K562 (cell line): ENCODE measurements around the gene CD68. TPM values are rescaled to one million over a fixed set of nuclear protein-coding genes. Genes with fewer than 3 reads are reported as not detected.

ENCODE experiments used
- ATAC-seq: fragments of 200-7000 bp; cut with Tn5 transposase; 3 replicates; pipeline ENCODE4 v1.9.1; 2020; ENCODE audit warnings: moderate library complexity
- BruUV-seq: library from RNA; stranded (reverse); fragments of 400-500 nt; replicated peaks from 2 replicates; lab custom pipeline; 2021; lab: Mats Ljungman, UMichigan
- CTCF ChIA-PET: fragments of 300-600 bp; formaldehyde crosslinking; extraction: SDS; loops from one replicate; lab custom pipeline; 2021; ENCODE audit warnings: low intra/inter-chr PET ratio; lab: Yijun Ruan, JAX
- POLR2A ChIA-PET: fragments of 300-600, 350-650 bp; sonication (Branson Sonifier 250); formaldehyde crosslinking; extraction: SDS; loops from one replicate; lab custom pipeline; 2021; ENCODE audit warnings: antibody characterized with exemption, inconsistent platforms; lab: Yijun Ruan, JAX
- DNase-seq, 4 experiments: peaks; one replicate each; pipeline versions ENCODE4 v3.0.0 to v3.0.0-alpha.2; 2011 to 2018; ENCODE audit warnings: low spot score in 3 of 4, mixed read lengths in 3 of 4; ENCODE audit errors: extremely low read depth in 1 of 4
- FAIRE-seq: peaks from 2 replicates; lab custom pipeline; 2011; peaks lifted over from hg19 to GRCh38; lab: Jason Lieb, UNC
- H2AFZ ChIP-seq: 2 replicates; pipeline ENCODE4 v1.6.0; 2011; ENCODE audit warnings: low read depth, low read length, control low read depth, inconsistent platforms
- H3K27ac ChIP-seq: fragments of 200-600 bp; 3 replicates; pipeline ENCODE4 v1.8.0; 2011; ENCODE audit warnings: low read depth, mild to moderate bottlenecking, control low read depth, inconsistent platforms, low read length, moderate library complexity, mixed read lengths; ENCODE audit errors: extremely low read depth
- H3K27me3 ChIP-seq, 2 experiments: fragments of 300-600 bp in 1 of 2; 2 replicates in 1 of 2; 3 replicates in 1 of 2; pipeline versions ENCODE4 v1.6.0 to v1.8.0; 2011; ENCODE audit warnings: inconsistent platforms in 2 of 2, low read length in 2 of 2, mild to moderate bottlenecking in 1 of 2, mixed read lengths in 1 of 2, moderate library complexity in 1 of 2; ENCODE audit not compliant: control insufficient read depth in 2 of 2, insufficient read depth in 2 of 2
- H3K36me3 ChIP-seq: fragments of 300-600 bp; 3 replicates; pipeline ENCODE4 v1.8.0; 2011; ENCODE audit warnings: mild to moderate bottlenecking, low read length, inconsistent platforms; ENCODE audit not compliant: control insufficient read depth, insufficient read depth
- H3K4me1 ChIP-seq, 2 experiments: fragments of 200-600 bp in 1 of 2; replicated peaks in 1 of 2; 2 replicates in 1 of 2; 3 replicates in 1 of 2; pipeline versions ENCODE4 v1.5.1 to v1.8.0; 2011; ENCODE audit warnings: inconsistent platforms in 2 of 2, low read length in 2 of 2, mild to moderate bottlenecking in 1 of 2, mixed read lengths in 1 of 2, moderate library complexity in 1 of 2; ENCODE audit not compliant: control insufficient read depth in 2 of 2, insufficient read depth in 2 of 2
- H3K4me2 ChIP-seq: 2 replicates; pipeline ENCODE4 v1.6.1; 2011; ENCODE audit warnings: low read length, control low read depth, inconsistent platforms, mixed read lengths; ENCODE audit not compliant: insufficient read depth
- H3K4me3 ChIP-seq: fragments of 200-600 bp; sonication (generic), shearing (Covaris generic); 2 replicates; pipeline ENCODE4 v1.5.1; 2016; ENCODE audit warnings: control low read depth, inconsistent platforms
- H3K79me2 ChIP-seq: fragments of 200-600 bp; 3 replicates; pipeline ENCODE4 v1.8.0; 2011; ENCODE audit warnings: low read length, inconsistent platforms; ENCODE audit not compliant: control insufficient read depth, insufficient read depth
- H3K9ac ChIP-seq, 2 experiments: 2 replicates each; pipeline versions ENCODE4 v1.6.0 to v1.6.1; 2011; ENCODE audit warnings: low read depth in 2 of 2, low read length in 2 of 2, control low read depth in 1 of 2, inconsistent platforms in 1 of 2, mild to moderate bottlenecking in 1 of 2, mixed read lengths in 1 of 2; ENCODE audit not compliant: insufficient read depth in 1 of 2
- H3K9me1 ChIP-seq: one replicate; pipeline ENCODE4 v1.6.0; 2011; ENCODE audit warnings: inconsistent platforms, mild to moderate bottlenecking, low read length, moderate library complexity; ENCODE audit not compliant: control insufficient read depth, insufficient read depth
- H3K9me3 ChIP-seq: replicated peaks from 2 replicates; pipeline ENCODE4 v1.5.1; 2011; ENCODE audit warnings: low read depth, low read length, inconsistent platforms; ENCODE audit not compliant: control insufficient read depth, insufficient read depth
- H4K20me1 ChIP-seq: replicated peaks from 2 replicates; pipeline ENCODE4 v1.6.1; 2011; ENCODE audit warnings: low read length, inconsistent platforms, mixed read lengths; ENCODE audit not compliant: control insufficient read depth, insufficient read depth
- AFF1 ChIP-seq, 2 experiments: fragments of 450-650 bp; IDR thresholded peaks; 2 replicates each; pipeline ENCODE4 v1.6.1; 2018; ENCODE audit warnings: mild to moderate bottlenecking in 2 of 2, low read depth in 1 of 2; ENCODE audit not compliant: partially characterized antibody in 2 of 2
- ASH1L ChIP-seq: fragments of 450-650 bp; IDR thresholded peaks from 2 replicates; pipeline ENCODE4 v1.6.1; 2018; ENCODE audit warnings: borderline replicate concordance, mild to moderate bottlenecking, low read depth; ENCODE audit not compliant: partially characterized antibody
- ATF1 ChIP-seq, 2 experiments: fragments of 450-650 bp in 1 of 2; IDR thresholded peaks; 2 replicates each; pipeline ENCODE4 v1.6.1; 2016; ENCODE audit warnings: missing compliant biosample characterization in 1 of 2, missing genetic modification characterization in 1 of 2
- CTCF ChIP-seq, 3 experiments: IDR thresholded peaks in 2 of 3; conservative IDR thresholded peaks in 1 of 3; 2 replicates each; pipeline ENCODE4 v1.5.1; 2011 to 2012; ENCODE audit warnings: low read length in 3 of 3, mild to moderate bottlenecking in 3 of 3, control low read depth in 2 of 3, improper control_type of control experiment in 1 of 3, inconsistent platforms in 1 of 3, low read depth in 1 of 3, mixed read lengths in 1 of 3, moderate library complexity in 1 of 3; ENCODE audit not compliant: insufficient read depth in 2 of 3
- KAT7 ChIP-seq: sonication (generic); formaldehyde crosslinking; IDR thresholded peaks from 2 replicates; pipeline ENCODE4 v1.8.0; 2022; ENCODE audit warnings: missing genetic modification reagents, mild to moderate bottlenecking, borderline replicate concordance
- TFAP4 ChIP-seq: sonication (generic); formaldehyde crosslinking; IDR thresholded peaks from 2 replicates; pipeline ENCODE4 v1.8.0; 2022; ENCODE audit warnings: missing genetic modification reagents, mild to moderate bottlenecking, moderate library complexity, borderline replicate concordance
- ZFX ChIP-seq: sonication (generic); formaldehyde crosslinking; IDR thresholded peaks from 2 replicates; pipeline ENCODE4 v1.8.0; 2022; ENCODE audit warnings: mild to moderate bottlenecking, missing genetic modification reagents, moderate library complexity
- WGBS: fragments of 100-300 bp; shearing (Covaris generic); methylation state at CpG from one replicate; pipeline ENCODE4 v1.1.6; 2016; ENCODE audit warnings: low coverage, mixed read lengths; ENCODE audit not compliant: insufficient coverage; ENCODE audit errors: missing lambda C conversion rate; 5-methylcytosine and 5-hydroxymethylcytosine counted together
- in situ Hi-C: fragments of 300-500 bp; cut with MboI; formaldehyde crosslinking; loops from 4 replicates; pipeline ENCODE4 v1.15.0; 2018; ENCODE audit warnings: inconsistent platforms, mixed read lengths
- intact Hi-C: fragments of 100-400 bp; cut with micrococcal nuclease; formaldehyde crosslinking; loops from 2 replicates; pipeline ENCODE4 v1.14.2; 2022
- polyA plus RNA-seq, 8 experiments: library from polyadenylated mRNA; depleted of rRNA in 4 of 8; stranded (reverse) in 5 of 8; unstranded in 3 of 8; fragments of >200 nt; fragmentation: Nextera tagmentation in 2 of 8; fragmentation: Illumina TruSeq in 1 of 8; extraction: Ambion mirVana in 2 of 8; extraction: Trizol in 1 of 8; gene quantifications; 2 replicates each; pipeline versions ENCODE4 v1.2.1 to v1.2.3, GENCODE V29; 2011 to 2014; ENCODE audit warnings: inconsistent platforms in 1 of 8, missing spikeins in 1 of 8
- total RNA-seq, 7 experiments: library from RNA; depleted of rRNA in 6 of 7; stranded (reverse); fragments of >200 nt in 6 of 7; fragmentation: Illumina TruSeq in 2 of 7; extraction: Trizol in 2 of 7; gene quantifications; 2 replicates each; pipeline versions ENCODE4 v1.2.1 to v1.2.3, GENCODE V29; 2011 to 2021; ENCODE audit warnings: low replicate concordance in 1 of 7

The CD68 gene
- total and polyA plus RNA-seq, 9 of the 15 experiments (the other 6 are each of a cell fraction or from before 2014, with no cell fraction given): 28.2 to 89.8 (median 37.7) TPM

GRCh38 chr17:7560172-7561027 is 19.0 kb upstream of the CD68 start:
- H3K9me3 ChIP-seq: no peaks in the 10 kb centered on the region
- H3K4me1 ChIP-seq: peaks cover 10 to 52% of the 10 kb centered on the region in 2 experiments; a peak in 4 of 5 replicates
- WGBS: 25% methylated on average over 18 of the region's 22 CpGs
- H4K20me1 ChIP-seq: no peaks in the 10 kb centered on the region
- ATAC-seq (peak; percentile 82), DNase-seq (peak; percentile 51 to 75 (median 59)), FAIRE-seq (peak; percentile 69)
- H3K4me3 ChIP-seq: peak overlapping the region; percentile 76; the same call in 1 of the 2 replicates
- peak overlapping the region; percentile 98 for H3K4me2 ChIP-seq
- peaks cover 25% of the 10 kb centered on the region; the same call in 2 of the 3 replicates for H3K36me3 ChIP-seq
- peaks cover 33% of the 10 kb centered on the region for H3K79me2 ChIP-seq
- peak overlapping the region; percentile 51 for H2AFZ ChIP-seq
- peak overlapping the region; percentile 85 to 95 for H3K9ac ChIP-seq
- TF ChIP-seq AFF1 (IDR thresholded peaks at IDR 0.05; ENCODE audit: low read depth in 1 of 2, partially characterized antibody in 2 of 2): peak in 1 of 2 experiments; percentile 25
- peak; percentile 57; the same call in 1 of the 2 replicates for TF ChIP-seq KAT7
- no peak for TF ChIP-seq ASH1L
- TF ChIP-seq TFAP4: peak; percentile 29; the same call in 1 of the 2 replicates
- no peak for TF ChIP-seq ATF1 (CRISPR knock-in tag; IDR thresholded peaks at IDR 0.05)
- TF ChIP-seq ATF1 (tag; IDR thresholded peaks at IDR 0.05): no peak
- TF ChIP-seq ZFX (CRISPR knock-in tag): peak; percentile 59
- peak; percentile 66 to 73 (median 72) for TF ChIP-seq CTCF (IDR thresholded peaks at IDR 0.05 in 2 of 3, conservative IDR thresholded peaks at IDR 0.05 in 1 of 3; ENCODE audit: insufficient read depth in 2 of 3, low read depth in 1 of 3, low read length in 3 of 3)
- ChIA-PET POLR2A (interaction anchor here (0.5 to 1.5 kb wide), 16 partner anchors 10 to 230 kb away, joined by 3 to 9 read pairs (median 4); partner anchors contain the start of genes CD68, TP53 and WRAP53), CTCF (interaction anchor here (0.6 to 2.3 kb wide), 4 partner anchors 34 to 236 kb away, joined by 3 to 16 read pairs (median 6); no protein-coding TSS in a partner anchor)
- BruUV-seq: no TSS peak
- H3K27me3 ChIP-seq: no peaks in the 10 kb centered on the region
- intact Hi-C loops (loop anchor here (1.0 to 5.0 kb wide), 3 partner anchors 46 to 203 kb away; partner anchors contain the start of genes POLR2A and TMEM95), in situ Hi-C loops (loop anchor here (25.0 kb wide), 1 partner anchor 523 kb away; the partner anchor contains the start of genes SLC16A11 and SLC16A13)
- peak overlapping the region; percentile 16; the same call in 1 of the 3 replicates for H3K27ac ChIP-seq
- no peaks in the 10 kb centered on the region for H3K9me1 ChIP-seq
